HepG2 (cell line): Measurements from ENCODE around the gene SEMA3B. TPM values are rescaled to one million over a fixed set of nuclear protein-coding genes. Genes with fewer than 3 reads are reported as not detected.

Source experiments
- AGO2 ChIP-seq: fragments of 200-400 bp; formaldehyde crosslinking; optimal IDR thresholded peaks from 2 replicates; pipeline ENCODE3; 2017; ENCODE audit warnings: mild to moderate bottlenecking, low read depth, low read length, moderate library complexity
- JUN ChIP-seq: sonication (generic); formaldehyde crosslinking; IDR thresholded peaks from 2 replicates; pipeline ENCODE4 v1.4.0; 2020; ENCODE audit warnings: mild to moderate bottlenecking, missing genetic modification reagents
- PHF5A ChIP-seq: IDR thresholded peaks from one replicate; pipeline ENCODE4 v1.6.1; 2018; ENCODE audit warnings: low read depth, missing genetic modification reagents; ENCODE audit not compliant: unreplicated experiment
- POGZ ChIP-seq: sonication (generic); formaldehyde crosslinking; IDR thresholded peaks from 2 replicates; pipeline ENCODE4 v1.4.0; 2020; ENCODE audit warnings: mild to moderate bottlenecking, missing genetic modification reagents
- PRPF4 ChIP-seq: fragments of 200-400 bp; formaldehyde crosslinking; IDR thresholded peaks from 2 replicates; pipeline ENCODE4 v1.6.1; 2016; ENCODE audit warnings: low read length, low read depth; ENCODE audit not compliant: poor library complexity, severe bottlenecking
- XRCC5 ChIP-seq: fragments of 200-400 bp; formaldehyde crosslinking; optimal IDR thresholded peaks from 2 replicates; pipeline ENCODE3; 2017; ENCODE audit warnings: mild to moderate bottlenecking, low read length
- ZBTB4 ChIP-seq: sonication (generic); formaldehyde crosslinking; IDR thresholded peaks from 2 replicates; pipeline ENCODE4 v1.4.0; 2020; ENCODE audit warnings: missing genetic modification reagents, mild to moderate bottlenecking, borderline replicate concordance
- ZNF160 ChIP-seq: sonication (generic); formaldehyde crosslinking; IDR thresholded peaks from 2 replicates; pipeline ENCODE4 v1.8.0; 2022; ENCODE audit warnings: mild to moderate bottlenecking, inconsistent platforms, missing genetic modification reagents
- ZNF615 ChIP-seq: sonication (generic); formaldehyde crosslinking; IDR thresholded peaks from 2 replicates; pipeline ENCODE4 v1.5.0; 2020; ENCODE audit warnings: mild to moderate bottlenecking, missing genetic modification reagents, borderline replicate concordance
- polyA plus RNA-seq, 8 experiments: library from polyadenylated mRNA; depleted of rRNA in 3 of 8; stranded (reverse) in 7 of 8; unstranded in 1 of 8; fragments of >200 nt; fragmentation: Illumina TruSeq in 4 of 8; extraction: Trizol in 4 of 8; gene quantifications; 2 replicates each; pipeline versions ENCODE4 v1.2.1 to v1.2.3, GENCODE V29; 2011 to 2016; ENCODE audit warnings: low read depth in 4 of 8, missing spikeins in 1 of 8, mixed read lengths in 1 of 8; ENCODE audit not compliant: insufficient read depth in 1 of 8
- total RNA-seq, 5 experiments: library from RNA; depleted of rRNA; stranded (reverse); fragments of >200 nt; fragmentation: Illumina TruSeq; extraction: Trizol; gene quantifications; 2 replicates each; pipeline ENCODE4 v1.2.3, GENCODE V29; 2016; ENCODE audit warnings: low read depth in 1 of 5
- TF ChIP-seq, protein P1 (sequence below): sonication (generic); formaldehyde crosslinking; IDR thresholded peaks from 2 replicates; pipeline ENCODE4 v1.9.0; 2021; ENCODE audit warnings: mild to moderate bottlenecking, missing genetic modification reagents
- TF ChIP-seq, protein P2 (sequence below): IDR thresholded peaks from 2 replicates; pipeline ENCODE4 v1.6.1; 2018; ENCODE audit warnings: missing genetic modification reagents, mild to moderate bottlenecking, missing compliant biosample characterization
- TF ChIP-seq, protein P3 (sequence below): sonication (generic); formaldehyde crosslinking; IDR thresholded peaks from 2 replicates; pipeline ENCODE4 v1.4.0; 2020; ENCODE audit warnings: missing genetic modification reagents

The SEMA3B gene
- total and polyA plus RNA-seq, 2 of the 13 experiments (the other 11 are each of a cell fraction or from before 2014, with no cell fraction given), result 93.2 to 158 TPM

DNA sequence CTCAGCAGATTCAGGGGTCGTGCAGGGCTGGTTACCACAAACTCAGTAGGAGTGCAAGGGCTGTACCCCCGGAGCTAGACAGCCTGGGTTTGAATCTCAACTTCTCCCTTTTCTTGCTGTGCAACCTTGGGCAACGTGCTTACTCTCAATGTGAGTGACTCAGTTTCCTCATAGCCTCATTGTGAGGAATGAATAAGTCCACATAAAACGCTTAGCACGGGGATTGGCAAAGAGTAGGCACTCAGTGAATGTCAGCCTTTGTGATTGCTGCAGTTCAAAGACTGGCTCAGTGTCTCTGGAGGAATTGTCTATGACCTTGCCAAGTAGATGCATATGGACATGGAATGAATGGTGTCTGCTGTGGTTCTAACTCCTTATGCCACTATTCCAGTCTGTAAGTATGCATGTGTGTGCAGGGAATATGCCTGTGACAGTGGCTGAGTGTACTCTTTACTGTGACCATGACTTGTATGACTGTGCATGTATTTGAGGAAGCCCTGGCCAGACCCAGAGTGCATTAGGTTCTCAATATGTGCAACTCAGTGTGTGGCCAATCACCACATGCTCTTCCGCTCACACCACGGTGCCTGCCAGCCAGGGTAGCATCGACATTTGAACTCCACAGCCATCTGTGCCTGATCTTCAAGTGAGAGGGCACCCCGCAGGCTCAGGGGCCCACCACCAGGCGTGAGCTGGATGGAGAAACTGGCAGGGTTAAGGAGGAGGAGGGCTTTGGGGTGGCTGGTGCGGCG lies 31.2 kb downstream of the SEMA3B start (continued):
- TF ChIP-seq, protein P1, sequence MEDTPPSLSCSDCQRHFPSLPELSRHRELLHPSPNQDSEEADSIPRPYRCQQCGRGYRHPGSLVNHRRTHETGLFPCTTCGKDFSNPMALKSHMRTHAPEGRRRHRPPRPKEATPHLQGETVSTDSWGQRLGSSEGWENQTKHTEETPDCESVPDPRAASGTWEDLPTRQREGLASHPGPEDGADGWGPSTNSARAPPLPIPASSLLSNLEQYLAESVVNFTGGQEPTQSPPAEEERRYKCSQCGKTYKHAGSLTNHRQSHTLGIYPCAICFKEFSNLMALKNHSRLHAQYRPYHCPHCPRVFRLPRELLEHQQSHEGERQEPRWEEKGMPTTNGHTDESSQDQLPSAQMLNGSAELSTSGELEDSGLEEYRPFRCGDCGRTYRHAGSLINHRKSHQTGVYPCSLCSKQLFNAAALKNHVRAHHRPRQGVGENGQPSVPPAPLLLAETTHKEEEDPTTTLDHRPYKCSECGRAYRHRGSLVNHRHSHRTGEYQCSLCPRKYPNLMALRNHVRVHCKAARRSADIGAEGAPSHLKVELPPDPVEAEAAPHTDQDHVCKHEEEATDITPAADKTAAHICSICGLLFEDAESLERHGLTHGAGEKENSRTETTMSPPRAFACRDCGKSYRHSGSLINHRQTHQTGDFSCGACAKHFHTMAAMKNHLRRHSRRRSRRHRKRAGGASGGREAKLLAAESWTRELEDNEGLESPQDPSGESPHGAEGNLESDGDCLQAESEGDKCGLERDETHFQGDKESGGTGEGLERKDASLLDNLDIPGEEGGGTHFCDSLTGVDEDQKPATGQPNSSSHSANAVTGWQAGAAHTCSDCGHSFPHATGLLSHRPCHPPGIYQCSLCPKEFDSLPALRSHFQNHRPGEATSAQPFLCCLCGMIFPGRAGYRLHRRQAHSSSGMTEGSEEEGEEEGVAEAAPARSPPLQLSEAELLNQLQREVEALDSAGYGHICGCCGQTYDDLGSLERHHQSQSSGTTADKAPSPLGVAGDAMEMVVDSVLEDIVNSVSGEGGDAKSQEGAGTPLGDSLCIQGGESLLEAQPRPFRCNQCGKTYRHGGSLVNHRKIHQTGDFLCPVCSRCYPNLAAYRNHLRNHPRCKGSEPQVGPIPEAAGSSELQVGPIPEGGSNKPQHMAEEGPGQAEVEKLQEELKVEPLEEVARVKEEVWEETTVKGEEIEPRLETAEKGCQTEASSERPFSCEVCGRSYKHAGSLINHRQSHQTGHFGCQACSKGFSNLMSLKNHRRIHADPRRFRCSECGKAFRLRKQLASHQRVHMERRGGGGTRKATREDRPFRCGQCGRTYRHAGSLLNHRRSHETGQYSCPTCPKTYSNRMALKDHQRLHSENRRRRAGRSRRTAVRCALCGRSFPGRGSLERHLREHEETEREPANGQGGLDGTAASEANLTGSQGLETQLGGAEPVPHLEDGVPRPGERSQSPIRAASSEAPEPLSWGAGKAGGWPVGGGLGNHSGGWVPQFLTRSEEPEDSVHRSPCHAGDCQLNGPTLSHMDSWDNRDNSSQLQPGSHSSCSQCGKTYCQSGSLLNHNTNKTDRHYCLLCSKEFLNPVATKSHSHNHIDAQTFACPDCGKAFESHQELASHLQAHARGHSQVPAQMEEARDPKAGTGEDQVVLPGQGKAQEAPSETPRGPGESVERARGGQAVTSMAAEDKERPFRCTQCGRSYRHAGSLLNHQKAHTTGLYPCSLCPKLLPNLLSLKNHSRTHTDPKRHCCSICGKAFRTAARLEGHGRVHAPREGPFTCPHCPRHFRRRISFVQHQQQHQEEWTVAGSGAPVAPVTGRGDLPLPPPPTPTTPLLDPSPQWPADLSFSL (CRISPR knock-in tag), result no peak
- TF ChIP-seq XRCC5 (no peak), AGO2 (peak; percentile 49), PRPF4 (peak; percentile 75), POGZ (CRISPR knock-in tag) (0 out of 2 replicates have a peak, but pooled peaks have one; percentile 1), ZBTB4 (CRISPR knock-in tag) (no peak), ZNF615 (CRISPR knock-in tag) (no peak), JUN (CRISPR knock-in tag) (no peak), PHF5A (CRISPR knock-in tag) (no peak), ZNF160 (CRISPR knock-in tag) (no peak)
- TF ChIP-seq, protein P2, sequence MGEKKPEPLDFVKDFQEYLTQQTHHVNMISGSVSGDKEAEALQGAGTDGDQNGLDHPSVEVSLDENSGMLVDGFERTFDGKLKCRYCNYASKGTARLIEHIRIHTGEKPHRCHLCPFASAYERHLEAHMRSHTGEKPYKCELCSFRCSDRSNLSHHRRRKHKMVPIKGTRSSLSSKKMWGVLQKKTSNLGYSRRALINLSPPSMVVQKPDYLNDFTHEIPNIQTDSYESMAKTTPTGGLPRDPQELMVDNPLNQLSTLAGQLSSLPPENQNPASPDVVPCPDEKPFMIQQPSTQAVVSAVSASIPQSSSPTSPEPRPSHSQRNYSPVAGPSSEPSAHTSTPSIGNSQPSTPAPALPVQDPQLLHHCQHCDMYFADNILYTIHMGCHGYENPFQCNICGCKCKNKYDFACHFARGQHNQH (CRISPR knock-in tag), result no peak
- TF ChIP-seq, protein P3, sequence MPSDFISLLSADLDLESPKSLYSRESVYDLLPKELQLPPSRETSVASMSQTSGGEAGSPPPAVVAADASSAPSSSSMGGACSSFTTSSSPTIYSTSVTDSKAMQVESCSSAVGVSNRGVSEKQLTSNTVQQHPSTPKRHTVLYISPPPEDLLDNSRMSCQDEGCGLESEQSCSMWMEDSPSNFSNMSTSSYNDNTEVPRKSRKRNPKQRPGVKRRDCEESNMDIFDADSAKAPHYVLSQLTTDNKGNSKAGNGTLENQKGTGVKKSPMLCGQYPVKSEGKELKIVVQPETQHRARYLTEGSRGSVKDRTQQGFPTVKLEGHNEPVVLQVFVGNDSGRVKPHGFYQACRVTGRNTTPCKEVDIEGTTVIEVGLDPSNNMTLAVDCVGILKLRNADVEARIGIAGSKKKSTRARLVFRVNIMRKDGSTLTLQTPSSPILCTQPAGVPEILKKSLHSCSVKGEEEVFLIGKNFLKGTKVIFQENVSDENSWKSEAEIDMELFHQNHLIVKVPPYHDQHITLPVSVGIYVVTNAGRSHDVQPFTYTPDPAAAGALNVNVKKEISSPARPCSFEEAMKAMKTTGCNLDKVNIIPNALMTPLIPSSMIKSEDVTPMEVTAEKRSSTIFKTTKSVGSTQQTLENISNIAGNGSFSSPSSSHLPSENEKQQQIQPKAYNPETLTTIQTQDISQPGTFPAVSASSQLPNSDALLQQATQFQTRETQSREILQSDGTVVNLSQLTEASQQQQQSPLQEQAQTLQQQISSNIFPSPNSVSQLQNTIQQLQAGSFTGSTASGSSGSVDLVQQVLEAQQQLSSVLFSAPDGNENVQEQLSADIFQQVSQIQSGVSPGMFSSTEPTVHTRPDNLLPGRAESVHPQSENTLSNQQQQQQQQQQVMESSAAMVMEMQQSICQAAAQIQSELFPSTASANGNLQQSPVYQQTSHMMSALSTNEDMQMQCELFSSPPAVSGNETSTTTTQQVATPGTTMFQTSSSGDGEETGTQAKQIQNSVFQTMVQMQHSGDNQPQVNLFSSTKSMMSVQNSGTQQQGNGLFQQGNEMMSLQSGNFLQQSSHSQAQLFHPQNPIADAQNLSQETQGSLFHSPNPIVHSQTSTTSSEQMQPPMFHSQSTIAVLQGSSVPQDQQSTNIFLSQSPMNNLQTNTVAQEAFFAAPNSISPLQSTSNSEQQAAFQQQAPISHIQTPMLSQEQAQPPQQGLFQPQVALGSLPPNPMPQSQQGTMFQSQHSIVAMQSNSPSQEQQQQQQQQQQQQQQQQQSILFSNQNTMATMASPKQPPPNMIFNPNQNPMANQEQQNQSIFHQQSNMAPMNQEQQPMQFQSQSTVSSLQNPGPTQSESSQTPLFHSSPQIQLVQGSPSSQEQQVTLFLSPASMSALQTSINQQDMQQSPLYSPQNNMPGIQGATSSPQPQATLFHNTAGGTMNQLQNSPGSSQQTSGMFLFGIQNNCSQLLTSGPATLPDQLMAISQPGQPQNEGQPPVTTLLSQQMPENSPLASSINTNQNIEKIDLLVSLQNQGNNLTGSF, result no peak
